GM10266 (cell line): ENCODE data around the gene GLA.

Experiments
- DNase-seq: peaks from one replicate; pipeline ENCODE4 v3.0.0; 2012; ENCODE audit errors: extremely low spot score
- CTCF ChIP-seq: IDR thresholded peaks from 2 replicates; pipeline ENCODE4 v1.5.1; 2012; ENCODE audit warnings: mild to moderate bottlenecking, low read depth; ENCODE audit not compliant: control insufficient read depth, insufficient read depth; ENCODE audit errors: missing control alignments

GLA gene

GRCh38 chrX:101411984-101412383 lies 4.3 kb upstream of the GLA start:
- no peak for DNase-seq
- no peak for TF ChIP-seq CTCF

- DNase-seq, result no peak
- no peak for TF ChIP-seq CTCF
Observed at GRCh38 chrX:101410461-101410860, 2.7 kb upstream of the GLA start.

DNA sequence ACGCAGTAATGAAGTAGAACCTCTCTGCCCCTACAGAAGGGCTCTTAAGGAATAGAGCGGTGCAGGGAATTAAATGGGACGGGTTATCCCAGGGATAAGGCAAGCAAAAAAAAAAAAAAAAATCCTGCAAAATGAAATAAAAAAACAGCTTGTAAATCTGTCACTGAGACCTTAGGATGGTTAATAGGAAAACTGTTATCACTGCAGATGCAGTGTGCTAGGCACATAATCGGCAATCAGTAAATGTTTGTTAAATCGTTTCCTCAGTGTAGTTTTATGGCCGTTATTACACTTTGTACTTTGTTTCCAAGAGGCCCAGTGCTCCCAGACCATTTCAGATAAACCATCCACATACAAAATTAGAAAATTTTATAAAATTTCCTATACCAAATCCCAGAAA lies 1.3 kb upstream of the GLA start:
- DNase-seq, result no peak
- no peak for TF ChIP-seq CTCF

DNA sequence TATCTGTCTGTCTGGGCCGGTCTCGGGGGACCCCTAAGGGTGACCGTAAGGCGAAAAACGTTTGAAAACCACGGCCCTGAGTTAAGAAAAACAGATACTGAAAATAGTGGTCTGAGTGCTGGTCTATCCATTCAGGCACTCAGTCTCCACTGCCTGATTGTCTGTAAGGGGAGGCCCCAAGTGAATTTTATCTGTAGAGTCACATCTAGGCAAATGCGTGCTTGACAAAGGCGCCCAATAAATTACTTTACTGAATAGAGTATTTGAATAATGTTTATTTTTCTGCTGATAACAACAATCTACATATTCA lies 762 bp upstream of the GLA start:
- no peak for DNase-seq
- no peak for TF ChIP-seq CTCF

DNA sequence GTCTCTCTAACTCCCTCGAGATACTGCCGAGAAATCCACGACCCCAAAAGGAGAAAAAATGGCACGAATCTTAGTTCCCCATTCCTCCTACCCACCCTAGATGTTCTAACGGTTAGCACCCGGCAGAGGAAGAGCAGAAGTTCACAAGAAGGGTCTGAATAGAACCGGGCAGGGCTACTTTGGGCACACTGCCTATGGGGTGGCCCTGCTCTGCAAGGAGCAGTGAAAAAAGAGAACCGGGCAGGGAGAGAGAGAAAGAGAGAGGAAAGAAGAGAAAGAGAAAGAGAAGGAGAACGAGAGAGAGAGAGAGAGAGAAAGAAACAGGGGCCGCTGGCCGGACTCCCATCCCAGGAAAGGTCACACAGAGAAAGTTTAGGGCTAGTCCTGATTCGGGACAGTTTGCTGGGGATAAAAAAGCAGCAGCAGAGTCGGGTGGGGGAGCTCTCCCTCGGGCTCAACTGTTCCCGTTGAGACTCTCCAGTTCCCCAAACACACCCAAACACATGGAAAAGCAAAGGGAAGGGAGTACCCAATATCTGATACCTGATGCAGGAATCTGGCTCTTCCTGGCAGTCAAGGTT lies 468 bp downstream of the GLA start:
- DNase-seq, result no peak

DNA sequence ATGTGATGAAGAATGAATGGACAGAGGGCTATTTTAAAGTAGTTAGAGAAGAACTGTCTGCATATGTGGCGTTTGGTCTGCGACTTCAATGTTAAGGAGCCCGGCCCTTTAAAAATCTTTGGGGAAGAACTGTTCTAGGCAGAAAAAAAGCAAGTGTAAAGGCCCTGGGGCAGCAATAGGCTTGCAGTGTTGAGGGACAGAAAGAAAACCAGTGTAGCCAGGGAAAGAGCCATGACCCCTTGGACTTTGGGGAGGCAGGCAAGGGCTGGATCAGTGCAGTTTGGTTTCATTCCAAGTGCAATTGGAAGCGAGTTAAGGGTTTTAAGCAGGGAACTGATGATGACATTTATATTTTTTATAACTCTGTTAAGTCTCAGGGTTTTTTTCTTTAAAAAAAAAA lies 7.9 kb downstream of the GLA start:
- no peak for DNase-seq
- no peak for TF ChIP-seq CTCF

More for the DNA sequence above, 468 bp downstream of the GLA start:
- no peak for TF ChIP-seq CTCF

DNA sequence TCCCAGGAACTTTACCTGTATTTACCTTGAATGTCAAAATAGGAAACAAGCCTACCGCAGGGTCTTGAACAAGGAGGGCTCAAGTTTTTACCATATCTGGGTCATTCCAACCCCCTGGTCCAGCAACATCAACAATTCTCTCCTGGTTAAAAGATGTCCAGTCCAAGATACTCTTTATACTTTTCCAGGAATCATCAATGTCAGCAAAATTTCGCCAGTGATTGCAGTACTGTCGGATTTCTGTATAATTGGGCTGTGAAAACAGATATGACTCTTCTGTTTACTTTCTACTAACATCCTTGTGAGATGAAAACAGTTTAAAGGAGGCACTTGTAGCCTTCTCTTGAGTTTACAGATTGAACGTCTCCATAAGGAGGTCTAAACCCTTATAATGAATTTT lies 9.0 kb downstream of the GLA start:
- DNase-seq, result no peak
- no peak for TF ChIP-seq CTCF
